Activated CD8-positive, alpha-beta memory T cell treated with anti-CD3 and anti-CD28 coated beads, Interleukin-2, amount 50 U/mL, for 1 hour (primary cell): ENCODE measurements around the gene POLN.

Source experiments
- DNase-seq: peaks from one replicate; pipeline ENCODE4 v3.0.0-alpha.2; 2020; ENCODE audit errors: extremely low read depth

Gene POLN

DNA sequence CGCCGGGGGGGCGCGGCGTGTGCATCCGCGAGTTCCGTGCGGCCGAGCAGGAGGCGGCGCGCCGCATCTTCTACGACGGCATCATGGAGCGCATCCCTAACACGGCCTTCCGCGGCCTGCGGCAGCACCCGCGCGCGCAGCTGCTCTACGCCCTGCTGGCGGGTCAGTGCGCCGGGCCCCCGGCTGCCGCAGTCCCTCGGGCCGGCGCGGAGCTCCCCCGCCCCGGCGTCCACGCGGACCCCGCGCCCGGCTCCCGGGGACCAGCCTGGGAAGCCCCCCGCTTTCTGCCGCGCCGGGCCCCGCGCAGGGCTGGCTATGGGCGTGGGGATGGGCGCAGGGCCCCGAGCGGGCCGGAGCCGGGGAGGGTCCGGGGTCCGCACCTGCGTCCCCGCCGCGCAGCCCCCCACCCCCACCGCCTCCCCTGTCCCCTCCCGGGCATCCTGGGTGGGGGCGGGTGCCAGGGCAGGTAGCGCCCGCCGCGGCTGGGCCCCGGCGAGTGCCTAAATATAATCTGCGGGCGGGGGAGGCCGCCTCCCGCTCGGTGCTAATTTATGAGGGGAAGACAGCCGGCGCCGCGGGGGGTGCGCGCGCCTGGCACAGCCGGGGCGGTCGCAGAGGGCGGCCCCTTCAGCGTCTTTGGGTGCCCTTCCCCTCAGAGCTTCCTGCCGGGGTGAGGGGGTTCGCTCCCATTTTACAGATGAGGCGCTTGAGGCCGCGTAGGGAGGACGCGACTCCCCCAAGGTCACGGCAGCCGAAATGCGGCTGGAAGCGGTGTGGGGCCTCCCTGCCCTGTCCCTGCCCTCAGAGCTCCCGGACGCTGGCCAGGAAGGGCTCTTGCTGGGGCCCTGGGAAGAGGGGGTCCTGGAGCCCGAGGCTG is 182.0 kb downstream of the POLN start:
- DNase-seq = no peak

DNA sequence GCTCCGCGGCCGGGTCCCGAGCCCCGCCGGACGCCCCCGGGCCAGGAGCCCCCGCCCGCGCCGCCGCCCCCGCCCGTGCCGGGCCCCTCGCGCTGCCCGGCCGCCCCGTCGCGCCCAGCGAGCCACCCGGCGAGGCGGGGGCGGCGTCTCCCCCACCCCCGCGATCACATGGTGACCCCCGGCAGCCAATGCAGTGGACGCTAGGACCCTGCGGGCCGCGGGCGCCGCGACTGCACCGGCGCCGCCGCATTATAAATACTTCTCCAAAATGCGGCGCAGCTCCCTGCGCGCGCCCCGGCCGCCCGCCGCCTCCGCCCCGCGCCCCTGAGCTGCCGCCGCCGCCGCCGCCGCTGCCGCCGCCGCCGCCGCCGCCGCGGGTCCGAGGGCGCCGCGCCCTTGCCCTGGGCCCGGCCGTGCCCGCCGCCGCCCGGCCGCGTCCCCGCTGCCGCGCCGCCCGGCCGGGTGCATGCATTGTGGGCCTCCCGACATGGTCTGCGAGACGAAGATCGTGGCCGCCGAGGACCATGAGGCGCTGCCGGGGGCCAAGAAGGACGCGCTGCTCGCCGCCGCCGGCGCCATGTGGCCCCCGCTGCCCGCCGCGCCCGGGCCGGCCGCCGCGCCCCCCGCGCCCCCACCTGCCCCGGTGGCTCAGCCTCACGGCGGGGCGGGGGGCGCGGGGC is 182.7 kb downstream of the POLN start, which contains the start of gene NAT8L:
NAT8L (plus strand) TSS at position 282 of the 680 bp plus-strand sequence; CDS start at position 467, 185 bp downstream.
- DNase-seq = no peak

DNA sequence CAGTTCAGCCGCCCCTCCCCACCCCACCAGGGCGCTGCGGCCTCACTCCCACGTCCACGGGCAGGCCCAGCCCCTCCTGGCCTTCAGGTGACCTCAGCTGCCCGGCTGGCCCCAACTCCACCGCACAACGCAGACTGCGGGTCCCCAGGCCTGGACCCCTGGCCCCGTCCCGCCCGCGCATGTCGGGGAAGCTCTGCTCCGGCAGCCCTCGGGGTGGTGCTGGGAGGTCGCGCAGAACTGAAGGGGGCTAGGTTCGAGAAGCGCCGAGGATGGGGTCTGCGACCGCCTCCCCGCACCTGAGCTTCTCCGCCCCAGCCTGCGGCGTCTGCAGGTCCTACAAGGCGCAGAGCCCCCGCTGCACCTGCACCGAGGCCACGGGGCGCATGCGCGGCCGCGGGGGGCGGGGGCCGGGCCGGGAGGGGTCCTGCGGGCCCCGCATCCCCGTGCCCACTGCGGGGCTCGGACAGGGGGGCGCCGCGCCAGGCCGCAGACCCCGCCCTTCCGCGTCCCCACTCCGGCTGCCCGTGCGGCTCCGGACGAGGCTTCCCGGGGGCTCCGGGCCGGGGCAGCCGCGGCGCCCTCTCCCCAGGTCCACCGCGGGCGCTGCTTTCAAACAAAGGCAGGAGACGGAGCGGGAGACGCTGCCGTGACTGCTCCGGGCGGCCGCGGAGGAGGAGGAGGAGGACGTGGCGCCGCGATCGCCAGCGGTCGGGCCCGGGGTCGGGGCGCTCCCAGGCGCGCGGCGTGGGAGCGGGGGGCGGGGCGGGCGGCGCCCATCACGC is 183.5 kb downstream of the POLN start:
- DNase-seq = no peak

DNA sequence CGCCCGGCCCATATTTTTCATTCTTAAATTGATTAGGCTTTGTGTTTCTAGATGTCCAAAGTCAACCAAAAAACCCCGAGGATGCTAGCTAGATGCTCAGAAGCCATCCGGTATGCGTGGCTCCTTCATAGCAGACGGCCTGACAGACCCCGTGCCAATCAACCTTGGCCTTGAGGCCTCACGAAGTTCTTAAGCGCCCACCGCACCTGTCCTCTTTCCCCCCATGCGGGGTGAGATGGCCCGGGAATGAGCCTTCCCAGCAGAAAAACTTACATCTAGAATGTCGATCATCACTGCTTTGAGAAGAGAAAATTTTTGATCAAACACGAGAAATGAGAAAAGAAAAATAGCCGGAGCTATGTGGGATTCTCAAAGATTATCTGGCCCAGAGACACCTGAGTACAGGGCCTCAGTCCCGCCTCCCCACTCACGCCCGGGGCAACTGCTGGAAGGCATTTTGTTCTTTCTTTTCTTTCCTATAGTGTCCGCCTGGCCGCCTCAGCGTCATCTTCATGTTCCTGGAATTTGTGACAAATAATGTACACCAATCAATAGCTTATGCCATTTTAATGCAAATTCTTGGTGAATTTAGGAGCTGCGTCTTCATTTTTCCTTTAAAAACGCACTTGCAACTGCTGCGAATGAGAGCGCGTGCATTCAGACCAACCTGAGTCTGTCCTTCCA is 184.4 kb downstream of the POLN start:
- no peak for DNase-seq

DNA sequence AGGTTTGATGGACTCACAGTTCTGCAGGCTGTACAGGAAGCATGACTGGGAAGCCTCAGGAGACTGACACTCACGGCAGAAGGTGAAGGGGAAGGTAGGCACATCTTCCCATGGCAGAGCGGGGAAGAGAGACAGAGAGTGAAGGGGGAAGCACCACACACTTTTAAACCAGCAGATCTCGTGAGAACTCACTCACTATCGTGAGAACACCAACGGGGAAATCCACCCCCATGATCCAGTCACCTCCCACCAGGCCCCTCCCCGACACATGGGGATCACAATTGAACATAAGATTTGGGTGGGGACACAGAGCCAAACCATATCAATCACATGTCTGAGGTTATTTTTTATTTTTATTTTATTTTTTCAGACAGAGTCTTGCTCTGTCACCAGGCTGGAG is 187.7 kb downstream of the POLN start:
- DNase-seq = no peak

DNA sequence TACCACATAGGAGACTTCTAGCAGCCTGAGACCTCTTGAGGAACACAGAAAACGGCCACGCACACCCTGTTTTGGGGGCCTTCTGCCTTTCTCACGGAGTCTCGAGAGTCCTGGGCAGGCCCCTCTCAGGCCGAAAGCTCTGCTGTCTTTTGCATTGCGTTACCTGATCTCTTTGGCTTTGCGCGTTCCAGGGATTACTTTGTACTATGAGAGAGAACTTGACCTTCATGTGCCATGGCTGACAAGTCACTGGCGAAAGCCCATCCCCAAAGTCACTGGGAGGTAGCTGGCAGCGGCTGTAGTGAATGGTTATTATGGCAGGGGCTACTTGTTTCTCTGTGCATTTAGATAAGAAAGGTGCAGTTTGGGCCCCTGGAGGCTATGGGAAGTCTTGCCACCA is 190.8 kb downstream of the POLN start:
- DNase-seq = no peak

DNA sequence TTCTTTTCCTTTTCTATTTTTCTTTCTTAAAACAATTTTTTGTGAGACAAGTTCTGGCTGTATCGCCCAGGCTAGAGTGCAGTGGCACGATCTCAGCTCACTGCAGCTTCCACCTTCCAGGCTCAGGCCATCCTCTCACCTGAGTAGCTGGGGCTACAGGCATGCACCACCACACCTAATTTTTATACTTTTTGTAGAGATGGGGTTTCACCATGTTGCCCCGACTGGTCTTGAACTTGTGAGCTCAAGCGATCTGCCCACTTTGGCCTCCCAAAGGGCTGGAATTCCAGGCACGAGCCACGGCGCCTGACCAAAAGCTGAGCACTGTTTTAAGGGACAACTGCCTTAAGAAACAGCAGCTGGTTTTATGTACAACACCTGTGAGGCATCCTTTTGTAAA is 192.1 kb downstream of the POLN start:
- no peak for DNase-seq

DNA sequence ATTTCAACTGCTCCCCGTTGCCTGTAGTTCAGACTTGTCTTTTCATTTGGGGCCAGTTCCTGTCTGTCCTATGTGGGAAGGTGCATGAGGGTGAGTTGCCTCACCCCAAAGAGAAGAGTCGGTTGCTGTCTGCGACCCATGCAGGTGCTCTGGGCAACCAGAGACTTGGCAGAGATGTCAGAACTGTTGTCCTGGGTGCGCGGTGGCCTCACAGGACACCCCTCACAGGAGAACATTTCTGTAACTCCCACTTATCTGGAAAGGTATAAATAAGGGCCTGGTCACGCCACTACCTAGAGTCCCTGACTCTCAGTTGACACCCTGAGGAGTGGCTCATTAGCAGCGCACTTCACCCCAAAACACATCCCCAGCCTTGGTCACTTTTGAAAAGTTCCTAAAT is 192.5 kb downstream of the POLN start:
- no peak for DNase-seq

DNA sequence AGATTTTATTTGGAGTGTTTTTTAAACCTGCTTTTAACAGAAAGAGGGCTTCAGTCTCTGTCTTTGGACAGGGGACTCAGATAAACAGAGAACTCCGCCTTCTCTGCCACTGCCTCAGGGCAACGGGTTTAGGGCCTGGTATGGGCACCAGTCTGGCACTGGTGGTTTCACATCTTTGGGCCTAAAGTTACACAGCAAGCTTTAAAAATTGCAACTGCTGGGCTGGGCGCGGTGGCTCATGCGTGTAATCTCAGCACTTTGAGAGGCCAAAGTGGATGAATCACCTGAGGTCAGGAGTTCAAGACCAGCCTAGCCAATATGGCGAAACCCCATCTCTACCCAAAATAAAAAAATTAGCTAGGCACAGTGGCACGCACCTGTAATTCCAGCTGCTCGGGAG is 193.1 kb downstream of the POLN start:
- DNase-seq = no peak

DNA sequence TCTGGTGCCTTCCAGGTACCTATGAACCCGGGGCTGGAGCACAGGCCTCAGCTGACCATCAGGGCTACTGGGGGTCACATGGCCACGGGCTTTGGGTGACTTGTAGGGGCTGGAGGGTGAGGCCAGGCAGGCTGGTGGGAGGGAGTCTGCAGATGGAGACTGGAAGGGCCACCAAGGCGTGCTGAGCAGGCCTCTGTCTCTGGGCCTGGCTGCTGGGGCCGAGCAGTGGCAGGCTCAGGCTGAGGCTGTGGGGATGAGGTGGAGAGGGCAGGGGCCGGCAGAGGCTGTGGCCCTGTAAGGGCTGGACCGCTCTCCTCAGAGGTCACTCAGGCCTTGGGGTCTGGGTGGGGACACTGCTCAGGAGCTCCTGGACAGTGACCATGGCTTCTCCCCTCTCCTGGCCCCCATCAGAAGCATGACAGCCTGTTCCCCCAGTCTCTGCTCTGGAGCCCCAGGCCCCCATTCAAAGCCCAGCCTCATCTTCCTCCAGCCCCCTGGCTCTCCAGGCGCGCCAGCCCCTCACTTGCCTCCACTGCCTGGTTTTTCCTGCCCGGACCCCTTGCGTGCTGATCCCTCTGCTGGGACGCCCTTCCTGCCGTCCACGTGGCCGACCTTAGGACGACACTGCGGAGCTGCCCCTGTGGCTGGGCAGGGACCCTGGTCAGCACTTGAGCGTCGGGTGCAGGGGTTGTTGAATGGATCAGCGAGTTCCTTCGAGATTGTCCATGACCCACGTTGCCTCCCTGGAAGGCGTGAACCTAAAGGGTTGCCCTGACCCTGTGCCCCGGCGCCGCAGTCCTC is 193.9 kb downstream of the POLN start:
- DNase-seq = no peak

DNA sequence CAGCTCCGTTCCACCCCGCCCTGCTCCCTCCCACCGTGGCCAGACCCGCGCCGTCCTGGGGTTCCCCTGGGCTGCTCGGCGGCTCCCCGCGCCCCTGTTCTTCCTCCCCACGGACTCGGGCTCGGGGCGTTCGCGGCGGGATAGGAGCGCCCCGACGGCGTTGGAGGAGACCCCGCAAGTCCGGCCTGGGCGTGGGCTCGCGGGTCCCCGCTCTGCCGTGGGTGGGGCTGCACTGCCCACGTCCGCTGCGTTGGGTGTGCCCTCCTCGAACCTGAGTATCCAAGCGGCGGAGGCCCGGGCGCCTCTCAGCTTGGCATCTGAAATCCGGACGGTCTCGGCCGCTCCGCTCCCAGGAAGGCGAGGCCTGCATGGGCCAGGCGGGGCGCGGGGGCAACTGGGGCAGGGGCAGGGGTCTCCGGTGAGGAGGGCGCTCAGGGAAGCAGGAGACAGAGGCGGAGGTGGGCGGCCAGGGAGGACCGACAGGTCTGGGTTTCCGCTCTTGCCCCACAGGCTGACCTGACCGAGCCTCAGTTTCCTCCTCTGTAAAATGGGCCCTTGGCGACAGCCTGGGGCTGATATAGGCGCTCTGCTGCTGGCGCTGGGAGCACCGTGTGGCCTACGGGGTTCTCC is 194.8 kb downstream of the POLN start:
- DNase-seq = no peak

DNA sequence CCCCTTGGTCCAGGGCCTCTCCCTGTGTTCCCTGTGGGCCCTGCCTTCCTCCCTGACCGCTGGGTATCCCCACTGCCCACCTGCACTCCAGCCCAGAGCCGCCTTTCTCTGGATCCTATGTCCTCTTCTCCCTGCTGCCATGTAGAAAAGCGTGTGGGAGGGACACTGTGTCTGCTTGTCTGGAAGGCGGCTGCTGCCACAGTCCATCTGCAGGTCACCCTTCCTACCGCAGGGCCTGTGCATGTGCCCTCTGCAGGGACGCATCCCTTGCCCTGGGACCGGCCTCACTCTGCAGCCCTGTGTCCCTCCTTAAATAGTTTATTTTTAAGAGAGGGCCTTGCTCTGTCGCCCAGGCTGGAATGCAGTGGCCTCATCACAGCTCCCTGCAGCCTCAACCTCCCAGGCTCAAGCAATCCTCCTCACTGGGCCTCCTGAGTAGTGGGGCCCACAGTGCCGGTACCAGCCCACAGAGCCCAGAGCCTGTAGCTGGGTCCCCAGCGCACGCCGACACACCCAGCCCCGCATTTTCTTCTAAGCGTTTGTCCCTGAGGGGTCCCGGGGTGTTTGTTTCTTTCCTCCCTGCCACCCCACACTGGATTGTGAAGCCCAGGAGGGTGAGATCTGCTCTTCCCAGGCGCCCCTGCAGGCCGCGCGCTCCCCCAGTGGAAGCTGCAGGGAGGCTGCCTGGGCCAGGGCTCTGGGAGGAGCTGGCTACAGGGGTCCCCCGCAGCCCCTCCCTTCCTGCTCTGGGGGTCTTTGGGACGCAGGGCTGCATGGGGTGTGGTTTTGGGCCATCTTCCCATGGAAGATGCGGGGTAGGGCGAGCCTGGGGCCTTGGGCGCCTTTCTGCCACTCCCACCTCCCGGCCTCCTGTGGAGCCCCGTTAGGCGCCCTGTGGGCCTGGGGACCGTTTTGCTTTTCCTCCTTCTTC is 195.6 kb downstream of the POLN start:
- no peak for DNase-seq

DNA sequence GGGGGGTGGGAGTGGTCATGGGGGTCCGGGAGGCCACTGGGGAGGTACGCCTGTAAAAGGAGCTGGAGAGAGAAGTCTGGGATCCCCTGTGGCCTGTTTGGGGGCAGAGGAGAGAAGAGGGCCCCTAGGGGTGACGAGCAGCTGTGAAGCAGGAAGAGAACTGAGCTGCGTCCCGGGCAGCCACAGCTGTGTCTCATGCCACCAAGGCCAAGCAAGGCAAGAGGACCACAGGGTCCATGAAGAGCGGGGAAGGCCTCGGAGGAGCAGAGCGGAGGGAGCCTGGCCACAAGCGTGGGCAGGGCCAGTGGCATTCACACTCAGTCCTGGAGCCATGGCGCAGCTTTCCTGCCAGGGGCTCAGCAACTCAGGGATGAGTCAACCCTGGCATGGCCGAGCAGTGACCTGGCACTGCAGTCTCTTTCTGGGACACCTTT is 196.4 kb downstream of the POLN start:
- DNase-seq = no peak

DNA sequence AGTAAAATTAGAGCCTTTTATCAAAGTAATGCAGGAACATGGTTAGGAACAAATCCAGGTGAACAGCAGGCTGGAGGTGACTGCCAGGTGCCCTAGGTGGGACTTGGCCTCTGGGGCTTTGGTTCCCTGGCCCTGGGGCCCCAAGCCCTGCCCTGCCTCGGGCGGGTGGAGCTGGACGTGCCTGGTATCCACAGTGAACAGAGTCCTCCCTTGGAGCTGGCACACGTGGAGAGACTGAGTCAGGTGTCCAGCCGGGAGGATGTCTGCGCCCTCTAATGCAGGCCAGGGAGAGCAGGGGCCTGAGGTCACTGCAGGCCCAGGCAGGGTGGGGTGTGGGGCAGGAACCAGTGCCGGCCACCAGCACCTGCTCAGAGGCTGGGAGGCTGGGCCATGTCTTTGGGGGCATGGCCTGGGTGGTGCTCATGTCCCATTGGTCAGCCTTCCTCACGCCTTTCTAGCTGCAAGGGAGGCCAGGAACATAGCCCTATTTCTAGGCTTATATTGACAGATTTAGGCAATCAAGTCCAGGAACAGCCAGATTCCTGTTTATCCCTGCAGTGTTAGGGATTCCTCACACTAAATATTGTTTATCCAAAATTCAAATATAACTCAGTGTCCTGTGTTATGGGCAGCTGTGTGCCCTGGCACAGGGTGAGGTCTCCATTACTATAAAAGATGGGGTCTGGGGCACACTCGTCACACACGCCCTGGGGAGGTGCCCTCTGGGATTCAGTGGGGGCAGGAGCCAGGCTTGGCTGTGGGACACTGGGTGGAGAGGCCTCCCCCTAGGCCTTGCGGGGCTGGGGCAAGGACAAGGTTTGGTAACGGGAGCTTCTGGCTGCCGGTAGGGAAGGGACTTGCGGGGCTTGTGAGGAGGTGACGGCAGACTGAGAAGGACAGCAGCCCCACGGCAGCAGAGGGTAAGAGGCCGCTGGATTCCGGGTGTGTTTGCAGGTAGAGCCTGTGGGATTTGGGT is 197.1 kb downstream of the POLN start:
- no peak for DNase-seq

DNA sequence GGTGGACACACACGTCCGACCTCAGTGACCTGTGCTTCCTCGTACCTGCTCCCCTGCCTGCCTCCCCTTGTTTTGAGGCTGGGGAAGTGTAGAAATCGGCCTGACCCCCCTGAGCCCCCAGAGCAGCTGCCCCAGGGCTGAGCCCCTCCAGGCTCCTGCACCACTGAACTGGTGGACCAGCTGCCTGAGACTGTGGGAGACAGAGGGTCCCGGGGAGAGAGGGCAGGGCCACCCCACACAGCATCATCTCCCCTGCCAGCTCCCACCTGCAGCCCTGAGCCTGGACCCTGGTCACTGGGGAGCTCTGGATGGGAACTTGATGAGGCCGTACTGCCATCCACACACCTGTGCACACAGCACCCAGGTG is 197.8 kb downstream of the POLN start:
- no peak for DNase-seq

DNA sequence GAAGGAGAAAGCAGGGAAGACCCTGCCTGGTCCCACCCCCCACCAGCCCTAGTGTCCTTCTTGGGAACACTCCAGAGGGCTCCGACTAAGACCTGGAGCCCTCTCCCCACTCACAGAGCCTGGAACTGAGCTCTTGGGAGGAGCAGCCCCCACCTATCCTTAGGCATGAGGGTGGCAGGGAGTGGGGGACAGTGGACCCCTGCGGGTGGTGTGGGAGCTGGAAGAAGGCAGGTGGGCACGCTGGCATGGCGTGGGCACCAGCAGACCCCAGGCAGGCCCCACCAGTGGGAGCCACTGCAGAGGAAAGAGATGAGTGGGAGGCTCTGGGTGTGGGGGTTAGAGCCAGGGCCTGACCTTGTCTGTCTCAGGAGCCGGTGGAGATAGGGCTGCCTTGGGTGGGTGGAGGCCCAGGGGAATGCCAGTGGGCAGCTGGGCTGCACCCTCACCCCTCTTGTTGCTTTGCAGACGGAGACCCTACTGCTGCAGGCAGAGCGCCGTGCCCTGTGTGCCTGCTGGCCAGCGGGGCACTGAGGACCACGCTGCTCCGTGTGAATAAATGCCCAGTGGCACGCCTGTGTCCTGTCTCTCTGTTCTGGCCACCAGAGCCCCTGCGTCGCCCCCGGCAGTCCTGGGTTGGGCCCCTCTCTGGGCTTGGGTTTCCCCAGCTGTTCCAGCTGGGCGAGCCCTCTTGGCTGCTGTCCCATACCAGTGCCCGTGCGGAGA is 198.4 kb downstream of the POLN start:
- DNase-seq = no peak

DNA sequence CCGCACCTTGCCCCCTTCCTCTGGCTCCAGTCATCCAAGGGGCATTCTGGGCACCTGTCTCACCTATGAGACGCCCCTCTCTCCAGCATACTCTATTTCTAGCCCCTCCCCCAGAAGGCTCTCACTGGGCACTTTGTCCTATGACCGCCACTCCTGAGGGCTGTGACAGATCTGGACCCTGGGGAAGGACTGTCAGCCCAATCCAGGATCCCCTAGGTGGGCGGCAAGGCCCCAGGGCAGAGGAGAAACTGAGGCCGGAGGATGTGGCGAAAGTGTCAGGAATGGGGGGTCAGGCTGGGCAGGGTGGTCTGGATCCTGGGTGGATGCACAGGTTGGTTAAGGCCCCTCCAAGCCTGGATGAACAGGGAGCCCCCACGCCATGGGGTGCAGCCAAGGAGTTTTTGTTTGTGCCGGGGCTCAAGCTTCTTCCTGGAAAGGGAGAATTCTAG is 198.9 kb downstream of the POLN start:
- DNase-seq = no peak
